PFSK-1 (cell line): ENCODE measurements around the gene MED26.

ENCODE experiments used
- FOXP2 ChIP-seq: optimal IDR thresholded peaks from 2 replicates; pipeline ENCODE3; 2011; ENCODE audit warnings: borderline replicate concordance, control low read depth, inconsistent platforms; ENCODE audit not compliant: insufficient read depth; ENCODE audit errors: extremely low read length, extremely low read depth
- POLR2AphosphoS5 ChIP-seq: IDR thresholded peaks from 2 replicates; pipeline ENCODE4 v1.6.1; 2012; ENCODE audit warnings: low read depth, mild to moderate bottlenecking, control low read depth, low read length, moderate library complexity
- SIN3A ChIP-seq: IDR thresholded peaks from 2 replicates; pipeline ENCODE4 v1.6.1; 2012; ENCODE audit warnings: mild to moderate bottlenecking, low read length, moderate library complexity, borderline replicate concordance; ENCODE audit not compliant: insufficient read depth
- TAF1 ChIP-seq: IDR thresholded peaks from 2 replicates; pipeline ENCODE4 v1.6.1; 2012; ENCODE audit warnings: low read length, control low read depth, borderline replicate concordance; ENCODE audit not compliant: insufficient read depth
- TF ChIP-seq, protein P1 (sequence below), 2 experiments: IDR thresholded peaks; 2 replicates each; pipeline versions ENCODE4 v1.6.1 to v1.8.0; 2011 to 2012; ENCODE audit warnings: low read depth in 2 of 2, low read length in 2 of 2, control low read depth in 1 of 2, inconsistent platforms in 1 of 2, mild to moderate bottlenecking in 1 of 2, moderate library complexity in 1 of 2; ENCODE audit not compliant: insufficient read depth in 1 of 2

The MED26 gene

GRCh38 chr19:16614941-16615340 lies 13.1 kb downstream of the MED26 start:
- TF ChIP-seq, protein P1, sequence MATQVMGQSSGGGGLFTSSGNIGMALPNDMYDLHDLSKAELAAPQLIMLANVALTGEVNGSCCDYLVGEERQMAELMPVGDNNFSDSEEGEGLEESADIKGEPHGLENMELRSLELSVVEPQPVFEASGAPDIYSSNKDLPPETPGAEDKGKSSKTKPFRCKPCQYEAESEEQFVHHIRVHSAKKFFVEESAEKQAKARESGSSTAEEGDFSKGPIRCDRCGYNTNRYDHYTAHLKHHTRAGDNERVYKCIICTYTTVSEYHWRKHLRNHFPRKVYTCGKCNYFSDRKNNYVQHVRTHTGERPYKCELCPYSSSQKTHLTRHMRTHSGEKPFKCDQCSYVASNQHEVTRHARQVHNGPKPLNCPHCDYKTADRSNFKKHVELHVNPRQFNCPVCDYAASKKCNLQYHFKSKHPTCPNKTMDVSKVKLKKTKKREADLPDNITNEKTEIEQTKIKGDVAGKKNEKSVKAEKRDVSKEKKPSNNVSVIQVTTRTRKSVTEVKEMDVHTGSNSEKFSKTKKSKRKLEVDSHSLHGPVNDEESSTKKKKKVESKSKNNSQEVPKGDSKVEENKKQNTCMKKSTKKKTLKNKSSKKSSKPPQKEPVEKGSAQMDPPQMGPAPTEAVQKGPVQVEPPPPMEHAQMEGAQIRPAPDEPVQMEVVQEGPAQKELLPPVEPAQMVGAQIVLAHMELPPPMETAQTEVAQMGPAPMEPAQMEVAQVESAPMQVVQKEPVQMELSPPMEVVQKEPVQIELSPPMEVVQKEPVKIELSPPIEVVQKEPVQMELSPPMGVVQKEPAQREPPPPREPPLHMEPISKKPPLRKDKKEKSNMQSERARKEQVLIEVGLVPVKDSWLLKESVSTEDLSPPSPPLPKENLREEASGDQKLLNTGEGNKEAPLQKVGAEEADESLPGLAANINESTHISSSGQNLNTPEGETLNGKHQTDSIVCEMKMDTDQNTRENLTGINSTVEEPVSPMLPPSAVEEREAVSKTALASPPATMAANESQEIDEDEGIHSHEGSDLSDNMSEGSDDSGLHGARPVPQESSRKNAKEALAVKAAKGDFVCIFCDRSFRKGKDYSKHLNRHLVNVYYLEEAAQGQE (IDR thresholded peaks at IDR 0.05; ENCODE audit: insufficient read depth in 1 of 2, low read depth in 2 of 2, low read length in 2 of 2), result no peak
- TF ChIP-seq TAF1 (no peak), SIN3A (no peak), POLR2AphosphoS5 (no peak), FOXP2 (no peak)

- TF ChIP-seq POLR2AphosphoS5 (no peak), FOXP2 (no peak), TAF1 (no peak), SIN3A (no peak)
- TF ChIP-seq, protein P1 (IDR thresholded peaks at IDR 0.05; ENCODE audit: insufficient read depth in 1 of 2, low read depth in 2 of 2, low read length in 2 of 2), result no peak
These were observed 14.2 kb downstream of the MED26 start for GRCh38 chr19:16613841-16614240.

GRCh38 chr19:16612636-16613035 lies 15.4 kb downstream of the MED26 start:
- TF ChIP-seq, protein P1 (IDR thresholded peaks at IDR 0.05; ENCODE audit: insufficient read depth in 1 of 2, low read depth in 2 of 2, low read length in 2 of 2), result no peak
- TF ChIP-seq FOXP2, result no peak
- no peak for TF ChIP-seq POLR2AphosphoS5

DNA sequence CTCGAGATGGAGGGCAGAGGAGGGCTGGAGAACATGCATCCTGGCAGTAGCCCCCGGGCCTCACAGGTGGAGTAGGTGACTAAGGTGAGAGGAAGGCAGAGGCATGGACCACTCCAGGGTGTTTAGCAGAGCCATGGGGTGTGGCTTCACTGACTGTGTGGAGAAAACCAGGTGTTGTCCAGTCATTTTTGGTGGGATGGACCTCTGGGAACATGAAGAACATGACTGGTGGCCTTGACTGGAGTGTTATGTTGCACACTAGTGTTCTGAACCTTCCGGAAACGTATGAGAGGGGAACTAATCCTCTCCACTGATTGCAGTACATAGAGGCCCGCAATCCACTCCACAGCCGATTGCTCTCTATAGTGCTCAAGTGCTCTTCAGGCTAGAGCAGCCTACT lies 16.9 kb downstream of the MED26 start:
- no peak for TF ChIP-seq SIN3A
- TF ChIP-seq, protein P1 (IDR thresholded peaks at IDR 0.05; ENCODE audit: insufficient read depth in 1 of 2, low read depth in 2 of 2, low read length in 2 of 2), result no peak
- no peak for TF ChIP-seq FOXP2
- no peak for TF ChIP-seq POLR2AphosphoS5
- TF ChIP-seq TAF1, result no peak

DNA sequence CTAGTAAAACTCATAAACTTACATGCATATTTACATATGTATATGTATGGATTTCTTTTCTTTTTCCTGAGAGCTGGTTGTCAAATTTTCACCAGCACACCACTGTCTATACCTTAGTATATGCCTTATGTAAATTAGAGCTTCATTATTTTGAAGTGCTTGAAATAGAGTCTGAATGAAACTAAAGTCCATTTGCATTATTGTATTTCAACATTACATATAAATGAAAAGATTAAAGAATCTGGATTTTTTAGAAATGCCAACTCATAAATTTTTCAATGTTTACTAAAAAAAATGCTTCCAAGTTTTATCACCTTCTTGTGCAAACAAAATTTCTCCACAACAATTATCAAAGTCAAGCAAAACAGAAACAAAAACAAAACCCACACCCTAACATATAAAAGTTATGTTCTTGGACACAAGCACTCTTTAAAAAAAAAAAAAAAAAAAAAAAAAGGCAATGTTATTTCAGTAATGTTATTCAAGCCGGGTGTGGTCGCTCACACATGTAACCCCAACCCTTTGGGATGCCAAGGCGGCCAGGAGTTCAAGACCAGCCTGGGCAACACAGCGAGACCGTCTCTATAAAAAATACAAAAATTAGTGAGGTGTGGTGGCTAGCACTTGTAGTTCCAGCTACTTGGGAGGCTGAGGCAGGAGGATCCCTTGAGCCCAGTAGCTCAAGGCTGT lies 18.3 kb downstream of the MED26 start:
- TF ChIP-seq TAF1 (no peak), FOXP2 (no peak), POLR2AphosphoS5 (no peak), SIN3A (no peak)
- TF ChIP-seq, protein P1 (IDR thresholded peaks at IDR 0.05; ENCODE audit: insufficient read depth in 1 of 2, low read depth in 2 of 2, low read length in 2 of 2), result no peak
